OCI-LY1 (cell line): ENCODE measurements around the gene TUBB1.

ENCODE experiments used
- H2AFZ ChIP-seq: fragments of 200-600 bp; sonication (generic), shearing (Covaris generic); 2 replicates; pipeline ENCODE4 v1.6.0; 2014; ENCODE audit warnings: antibody characterized with exemption, mild to moderate bottlenecking, low read length
- H3F3A ChIP-seq: fragments of 200-600 bp; sonication (generic), shearing (Covaris generic); 2 replicates; pipeline ENCODE4 v1.6.0; 2014; ENCODE audit warnings: mild to moderate bottlenecking, antibody characterized with exemption, low read length, moderate library complexity; ENCODE audit not compliant: insufficient read depth
- H3K27ac ChIP-seq: fragments of 200-600 bp; sonication (generic); 2 replicates; pipeline ENCODE4 v1.5.1; 2014; ENCODE audit warnings: low read length, mixed run types, mild to moderate bottlenecking, low read depth; ENCODE audit not compliant: poor library complexity, severe bottlenecking
- H3K27me3 ChIP-seq: fragments of 200-600 bp; sonication (generic); 2 replicates; pipeline ENCODE4 v1.6.0; 2014; ENCODE audit warnings: antibody characterized with exemption, mild to moderate bottlenecking, low read length, moderate library complexity; ENCODE audit not compliant: insufficient read depth
- H3K36me3 ChIP-seq: fragments of 200-600 bp; sonication (generic); 2 replicates; pipeline ENCODE4 v1.6.1; 2014; ENCODE audit warnings: mild to moderate bottlenecking, antibody characterized with exemption, low read length, moderate library complexity, mixed read lengths; ENCODE audit not compliant: insufficient read depth
- H3K4me1 ChIP-seq: fragments of 200-600 bp; sonication (generic); 2 replicates; pipeline ENCODE4 v1.5.1; 2014; ENCODE audit warnings: mild to moderate bottlenecking, low read length, moderate library complexity; ENCODE audit not compliant: insufficient read depth, severe bottlenecking
- H3K4me2 ChIP-seq: fragments of 200-600 bp; sonication (generic), shearing (Covaris generic); 2 replicates; pipeline ENCODE4 v1.6.1; 2014; ENCODE audit warnings: low read length
- H3K4me3 ChIP-seq: fragments of 200-600 bp; sonication (generic); 2 replicates; pipeline ENCODE4 v1.5.1; 2014; ENCODE audit warnings: low read length, low read depth, mild to moderate bottlenecking, mixed read lengths; ENCODE audit not compliant: poor library complexity, severe bottlenecking
- H3K79me2 ChIP-seq: fragments of 200-600 bp; shearing (Covaris generic); 2 replicates; pipeline ENCODE4 v1.6.1; 2016; ENCODE audit warnings: mixed run types, low read length, mixed read lengths; ENCODE audit not compliant: insufficient read depth
- H3K9ac ChIP-seq: fragments of 200-600 bp; sonication (generic), shearing (Covaris generic); 2 replicates; pipeline ENCODE4 v1.6.1; 2014; ENCODE audit warnings: mild to moderate bottlenecking, low read length, mixed read lengths
- H3K9me2 ChIP-seq: fragments of 200-600 bp; sonication (generic), shearing (Covaris generic); 2 replicates; pipeline ENCODE4 v1.6.1; 2014; ENCODE audit warnings: low read depth, mild to moderate bottlenecking, low read length, mixed read lengths
- H3K9me3 ChIP-seq: fragments of 200-600 bp; shearing (Covaris generic); 2 replicates; pipeline ENCODE4 v1.6.1; 2014; ENCODE audit warnings: low read length, mixed read lengths
- H4K20me1 ChIP-seq: fragments of 200-600 bp; sonication (generic), shearing (Covaris generic); 2 replicates; pipeline ENCODE4 v1.6.0; 2016; ENCODE audit warnings: mild to moderate bottlenecking, low read length; ENCODE audit not compliant: insufficient read depth
- CTCF ChIP-seq: fragments of 200-600 bp; sonication (generic), shearing (Covaris generic); IDR thresholded peaks from 2 replicates; pipeline ENCODE4 v1.5.1; 2017; ENCODE audit warnings: mild to moderate bottlenecking, antibody characterized with exemption, low read length, moderate library complexity, mixed read lengths
- EZH2 ChIP-seq: fragments of 200-600 bp; sonication (generic), shearing (Covaris generic); IDR thresholded peaks from 2 replicates; pipeline ENCODE4 v1.8.0; 2017; ENCODE audit warnings: borderline replicate concordance, mixed run types, mild to moderate bottlenecking, antibody characterized with exemption, low read length, moderate library complexity, mixed read lengths

Gene TUBB1

GRCh38 chr20:59024111-59024530 is 4.9 kb downstream of the TUBB1 start:
- Histone ChIP-seq H3K9ac (no peak overlapping the region), H3K27me3 (no peaks in the 10 kb centered on the region), H3K9me3 (no peaks in the 10 kb centered on the region), H3K4me3 (no peak overlapping the region), H3K4me1 (peaks cover 9% of the 10 kb centered on the region), H3F3A (0 out of 2 replicates have a peak, but pooled peaks cover 4% of the 10 kb centered on the region), H3K79me2 (peaks cover 20% of the 10 kb centered on the region), H2AFZ (no peak overlapping the region), H3K36me3 (peaks cover 70% of the 10 kb centered on the region), H3K9me2 (no peaks in the 10 kb centered on the region), H4K20me1 (no peaks in the 10 kb centered on the region), H3K4me2 (no peak overlapping the region), H3K27ac (no peak overlapping the region)
- TF ChIP-seq EZH2 (no peak), CTCF (no peak)

DNA sequence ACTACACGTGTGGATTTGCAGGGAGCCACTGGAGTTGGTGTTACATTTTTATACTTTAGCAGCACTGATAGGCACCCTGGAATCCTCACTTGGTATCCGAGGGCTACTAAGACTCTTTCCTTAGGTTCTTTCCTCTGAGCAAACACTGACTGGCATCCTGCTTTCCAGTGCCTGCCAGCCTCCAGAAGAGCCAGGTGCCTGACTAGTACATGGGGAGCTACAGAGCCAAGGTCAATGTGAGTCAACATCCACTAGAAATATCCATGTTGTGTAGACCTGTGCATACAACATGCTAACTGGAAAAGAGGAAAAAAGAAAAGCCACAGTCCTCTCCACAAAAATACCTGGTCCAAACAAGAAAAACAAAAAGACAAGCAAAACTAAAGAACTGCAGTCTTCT is 5.9 kb downstream of the TUBB1 start:
- Histone ChIP-seq H3K79me2 (peaks cover 28% of the 10 kb centered on the region), H3K4me2 (no peak overlapping the region)

DNA sequence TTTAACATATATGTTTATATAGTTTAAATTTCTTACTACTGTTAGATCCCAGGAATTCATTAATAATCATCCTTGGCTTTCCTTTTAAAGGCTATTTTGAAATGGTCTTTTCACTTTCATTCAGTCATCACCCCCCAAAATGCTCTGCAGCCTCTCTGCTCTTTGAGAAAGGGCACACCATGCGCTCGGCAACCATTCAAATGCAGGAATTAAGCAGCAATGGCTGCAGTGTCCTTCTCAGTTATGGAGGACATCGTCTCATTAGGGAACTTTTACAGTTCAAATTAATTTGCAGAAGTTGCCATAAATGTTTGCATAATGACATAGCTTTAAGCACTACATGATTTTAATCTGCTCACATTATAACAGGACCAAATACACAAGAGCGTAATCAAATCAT is 6.3 kb downstream of the TUBB1 start:
- H3K27ac ChIP-seq: no peak overlapping the region
- H3K9me3 ChIP-seq: no peaks in the 10 kb centered on the region
- H3K79me2 ChIP-seq: peaks cover 33% of the 10 kb centered on the region
- H4K20me1 ChIP-seq: no peaks in the 10 kb centered on the region
- peaks cover 84% of the 10 kb centered on the region for H3K36me3 ChIP-seq
- TF ChIP-seq EZH2 (no peak), CTCF (no peak)
- no peak overlapping the region for H2AFZ ChIP-seq
- H3K27me3 ChIP-seq: no peaks in the 10 kb centered on the region
- H3K9ac ChIP-seq: no peak overlapping the region
- H3K9me2 ChIP-seq: no peaks in the 10 kb centered on the region
- H3K4me1 ChIP-seq: peaks cover 23% of the 10 kb centered on the region
- H3F3A ChIP-seq: 0 out of 2 replicates have a peak, but pooled peaks cover 4% of the 10 kb centered on the region
- no peak overlapping the region for H3K4me2 ChIP-seq
- no peak overlapping the region for H3K4me3 ChIP-seq

More for the DNA sequence above, 5.9 kb downstream of the TUBB1 start:
- Histone ChIP-seq H3K9me3 (no peaks in the 10 kb centered on the region), H3F3A (0 out of 2 replicates have a peak, but pooled peaks cover 4% of the 10 kb centered on the region), H3K4me1 (peaks cover 19% of the 10 kb centered on the region), H2AFZ (no peak overlapping the region), H3K27me3 (no peaks in the 10 kb centered on the region), H3K36me3 (peaks cover 79% of the 10 kb centered on the region), H3K27ac (no peak overlapping the region), H3K9ac (no peak overlapping the region), H3K4me3 (no peak overlapping the region), H4K20me1 (no peaks in the 10 kb centered on the region), H3K9me2 (no peaks in the 10 kb centered on the region)
- TF ChIP-seq EZH2 (no peak), CTCF (no peak)
